HG03460 (cell line): ENCODE measurements around the gene CENPU.
"Not testable (repeated sequence)": the region's sequence is repeated elsewhere in the genome, so short reads cannot be mapped to it uniquely, and the experiment has no call there.

Source experiments
- ATAC-seq: cut with Tn5 transposase; IDR thresholded peaks from one replicate; pipeline ENCODE4 v1.9.1; 2021; ENCODE audit not compliant: unreplicated experiment

CENPU gene

DNA sequence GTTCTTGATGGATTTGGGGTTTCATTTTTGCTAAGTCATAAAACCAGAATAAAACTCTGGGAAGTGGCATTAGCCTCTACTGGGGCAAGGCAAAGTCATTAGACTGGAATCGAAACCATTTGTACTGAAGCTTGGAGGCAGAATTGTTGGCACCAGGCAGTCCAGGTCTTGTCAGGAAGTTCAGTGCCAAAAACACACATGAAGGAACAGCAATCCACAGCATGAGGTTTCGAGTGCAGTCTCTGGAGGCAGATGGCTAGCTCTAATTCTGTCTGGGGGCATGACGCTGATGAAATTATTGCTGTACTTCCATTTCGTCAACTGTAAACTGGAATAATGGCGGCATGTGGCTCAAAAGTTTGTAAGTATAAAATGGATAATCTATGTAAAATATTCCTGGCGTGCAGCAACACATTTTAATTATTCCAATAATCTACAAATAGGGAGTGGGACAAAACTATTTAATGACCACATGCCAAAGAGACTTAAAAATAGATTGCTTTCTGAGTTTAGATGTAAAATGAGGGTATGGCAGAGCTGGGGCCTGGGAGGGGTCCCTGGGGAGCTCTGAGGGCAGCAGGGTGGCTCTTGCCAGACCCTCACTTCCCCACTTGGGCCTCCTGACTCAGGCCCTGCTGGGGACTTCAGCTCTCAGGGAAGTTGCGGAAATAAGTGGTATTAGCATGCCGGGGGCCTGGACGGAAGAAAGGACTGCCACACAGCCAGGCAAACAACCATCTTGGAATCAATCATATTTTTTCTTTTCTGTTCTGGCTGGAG lies 18.8 kb upstream of the CENPU start:
- ATAC-seq, result no peak

DNA sequence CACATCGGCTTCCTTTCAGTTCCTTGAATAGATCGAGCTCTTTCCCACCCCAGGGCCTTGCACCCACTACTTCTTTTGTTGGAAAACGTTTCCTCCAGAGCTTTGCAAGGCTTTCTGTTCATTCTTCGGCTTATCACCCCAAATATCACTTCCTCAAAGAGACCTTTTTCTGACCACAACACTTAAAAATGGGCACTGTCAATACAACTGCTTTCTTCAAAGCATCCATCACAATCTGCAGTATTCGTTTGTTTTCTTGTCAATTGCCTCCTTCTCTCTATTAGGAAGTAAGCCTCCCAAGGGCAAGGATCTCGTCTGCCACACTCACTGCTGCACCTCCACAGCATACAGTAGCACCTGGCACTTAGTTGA lies 17.7 kb upstream of the CENPU start:
- ATAC-seq, result no peak

DNA sequence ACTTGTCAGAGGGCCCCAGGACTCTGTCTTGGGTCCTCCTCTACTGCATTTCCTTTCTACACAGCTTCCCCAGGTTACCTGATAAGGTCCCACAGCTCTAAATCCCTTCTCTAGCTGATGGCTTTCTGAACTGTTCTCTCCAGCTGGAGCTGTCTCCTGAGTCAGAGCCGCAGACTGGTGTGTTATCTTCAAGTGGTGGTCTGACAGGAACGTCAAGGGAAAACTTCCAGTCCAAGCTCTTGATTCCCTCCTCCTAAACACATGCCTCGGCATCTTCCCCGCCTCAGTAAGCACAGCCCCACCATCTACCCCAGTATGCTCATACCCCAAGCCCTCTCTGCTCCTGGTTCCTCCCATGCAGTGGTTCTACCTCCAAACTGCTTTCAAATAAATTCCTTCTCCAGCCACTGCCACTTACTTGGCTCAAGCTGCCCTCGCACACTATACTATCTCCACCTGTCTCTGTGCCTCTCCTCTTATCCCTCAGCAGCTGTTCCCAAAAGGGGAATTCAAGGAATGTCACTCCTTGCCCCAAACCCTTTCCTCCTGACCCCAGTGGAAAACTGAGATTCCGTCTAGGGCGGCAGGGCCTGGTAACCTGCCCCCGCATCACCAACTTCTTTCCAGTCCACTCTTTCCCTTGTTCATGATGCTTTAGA lies 17.2 kb upstream of the CENPU start:
- ATAC-seq, result no peak

DNA sequence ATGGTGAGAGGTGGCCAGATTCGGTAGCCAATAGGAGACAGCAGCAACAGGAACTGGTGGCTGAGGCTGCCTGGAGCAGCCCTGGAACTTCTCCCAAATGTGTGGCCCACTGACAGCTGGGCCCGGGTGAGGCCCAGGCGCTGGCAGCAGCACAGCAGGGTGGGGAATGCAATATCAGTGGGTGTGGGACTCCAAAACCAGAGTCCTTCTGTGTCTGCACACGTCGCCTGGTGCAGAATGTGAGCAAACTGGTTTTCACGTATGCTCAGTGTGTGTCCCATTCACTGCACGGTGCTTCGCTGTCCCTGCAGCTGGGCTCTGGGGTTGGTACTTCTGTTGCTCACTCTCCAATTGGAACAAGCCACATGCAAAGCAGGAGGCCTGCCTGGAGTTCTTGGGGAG lies 14.4 kb upstream of the CENPU start:
- no peak for ATAC-seq

DNA sequence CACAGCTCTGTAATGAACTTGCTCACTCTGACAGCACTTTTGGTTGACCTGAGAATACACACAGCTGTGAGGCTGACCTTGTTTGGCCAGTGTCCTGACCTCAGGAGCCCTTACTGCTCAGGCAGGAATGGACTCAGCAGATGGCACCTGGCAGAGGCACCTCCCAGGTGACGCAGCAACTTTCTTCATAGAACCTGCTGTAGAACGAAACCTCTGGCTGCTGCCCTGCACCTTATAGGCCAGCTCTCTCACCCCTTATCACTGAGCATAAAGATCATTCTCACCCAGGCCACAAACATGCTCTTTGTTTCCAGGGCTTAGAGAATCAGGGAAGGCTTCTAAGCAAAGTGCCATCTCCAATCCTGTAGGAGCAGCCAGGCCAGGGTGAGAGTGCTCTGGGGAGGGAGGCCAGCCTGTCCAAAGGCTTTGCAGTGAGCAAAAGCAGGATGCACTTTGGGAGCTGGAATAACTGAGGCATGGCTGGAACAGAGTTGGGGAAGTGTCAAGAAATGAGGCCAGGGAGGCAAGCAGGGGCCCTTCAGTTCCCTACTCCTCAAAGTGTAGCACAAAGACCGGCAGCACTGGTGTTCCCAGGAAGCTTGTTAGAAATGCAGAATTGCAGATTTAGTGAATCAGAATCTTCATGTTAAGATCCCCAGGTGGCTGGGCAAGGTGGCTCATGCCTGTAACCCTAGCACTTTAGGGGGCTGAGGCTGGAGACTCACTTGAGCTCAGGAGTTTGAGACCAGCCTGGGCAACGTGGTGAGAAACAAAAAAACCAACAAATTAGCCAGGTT lies 13.3 kb upstream of the CENPU start:
- no peak for ATAC-seq

DNA sequence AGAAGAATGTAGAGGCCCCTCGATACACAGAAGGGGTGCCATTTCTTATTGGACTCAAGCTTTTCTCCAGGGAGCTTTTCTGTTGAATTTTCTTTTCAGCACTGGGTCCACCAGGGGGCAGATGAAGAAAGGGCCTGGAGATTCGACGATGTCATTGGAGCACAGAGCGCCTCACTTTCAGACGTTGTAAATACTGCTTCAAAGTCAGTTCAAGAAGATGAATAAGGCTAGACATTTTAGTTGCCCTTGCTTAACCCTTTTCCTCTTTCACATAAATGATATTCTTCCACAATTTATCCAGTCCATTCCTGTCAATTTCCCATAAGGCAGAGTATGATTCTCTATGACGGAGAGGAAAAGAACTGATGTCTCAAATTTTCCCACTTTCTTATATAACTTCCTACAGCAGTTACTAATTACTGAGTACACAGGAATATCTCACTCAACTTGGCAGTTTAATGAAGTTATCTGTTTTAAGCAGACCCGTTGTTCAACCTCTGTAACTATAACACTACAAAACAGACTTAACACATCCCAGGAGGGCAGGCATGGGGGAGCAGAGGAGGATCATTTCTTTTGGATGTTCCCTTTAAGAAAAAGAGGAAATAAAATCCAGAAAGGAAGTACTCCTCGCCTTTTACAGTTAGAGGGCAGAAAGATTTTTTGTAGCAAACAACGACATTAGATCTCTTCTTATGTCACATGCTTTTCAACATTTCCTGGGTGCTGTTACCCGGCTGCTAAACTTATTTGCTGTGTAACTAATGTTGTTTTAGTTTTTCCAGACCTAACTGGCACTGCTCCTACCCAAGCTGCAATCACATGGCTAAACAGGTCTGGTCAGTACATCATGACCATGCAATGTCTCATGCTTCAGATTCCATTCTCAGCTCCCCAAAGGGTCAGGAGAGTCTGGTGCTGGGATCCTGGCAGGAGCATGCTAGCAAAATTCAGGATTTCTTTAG lies 12.2 kb upstream of the CENPU start:
- peak; percentile 63 for ATAC-seq

DNA sequence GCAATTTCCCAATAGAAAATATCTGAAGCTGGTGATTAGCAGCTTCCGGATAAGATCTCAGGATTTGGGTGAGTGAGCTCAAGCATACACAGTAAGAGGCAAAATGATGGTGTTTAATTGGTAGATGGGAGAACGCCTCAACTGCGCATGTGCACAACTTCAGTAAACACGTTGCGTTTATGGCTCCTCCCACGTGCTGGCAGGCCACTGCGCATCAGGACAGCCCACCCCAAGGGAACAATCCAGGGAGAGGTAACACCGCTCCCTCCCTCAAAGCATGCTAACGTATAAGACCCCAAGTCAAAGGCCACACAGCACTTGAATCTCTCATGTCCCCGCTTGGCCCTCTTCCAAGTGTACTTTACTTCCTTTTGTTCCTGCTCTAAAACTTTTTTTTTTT lies 10.3 kb upstream of the CENPU start:
- ATAC-seq, result no peak

DNA sequence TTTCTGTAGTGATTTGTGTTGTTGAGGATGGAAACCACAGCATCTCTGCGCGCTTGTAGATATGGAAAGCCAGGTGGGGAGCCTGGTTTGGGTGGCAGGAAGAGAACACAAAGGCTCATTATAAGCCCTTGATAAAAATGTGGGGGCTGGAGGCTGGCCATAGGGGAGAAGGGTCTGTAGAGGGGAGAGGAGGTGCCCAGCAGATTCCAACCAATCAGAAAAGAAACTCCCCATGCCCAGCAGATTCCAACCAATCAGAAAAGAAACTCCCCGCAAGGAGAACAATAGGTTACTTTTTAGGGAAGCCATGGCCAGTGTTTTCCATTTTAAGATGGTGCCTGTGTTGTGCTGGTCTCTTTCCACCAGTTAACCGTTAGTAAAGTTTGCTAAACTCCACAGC lies 9.8 kb upstream of the CENPU start:
- no peak for ATAC-seq

DNA sequence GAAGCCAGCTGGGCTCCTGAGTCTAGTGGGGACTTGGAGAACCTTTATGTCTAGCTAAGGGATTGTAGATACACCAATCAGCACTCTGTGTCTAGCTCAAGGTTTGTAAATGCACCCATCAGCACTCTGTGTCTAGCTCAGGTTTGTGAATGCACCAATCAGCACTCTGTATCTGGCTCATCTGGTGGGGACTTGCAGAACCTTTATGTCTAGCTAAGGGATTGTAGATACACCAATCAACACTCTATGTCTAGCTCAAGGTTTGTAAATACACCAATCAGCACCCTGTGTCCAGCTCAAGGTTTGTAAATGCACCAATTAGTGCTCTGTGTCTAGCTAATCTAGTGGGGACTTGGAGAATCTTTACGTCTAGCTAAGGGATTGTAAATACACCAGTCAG lies 7.8 kb upstream of the CENPU start:
- not testable (repeated sequence) for ATAC-seq

DNA sequence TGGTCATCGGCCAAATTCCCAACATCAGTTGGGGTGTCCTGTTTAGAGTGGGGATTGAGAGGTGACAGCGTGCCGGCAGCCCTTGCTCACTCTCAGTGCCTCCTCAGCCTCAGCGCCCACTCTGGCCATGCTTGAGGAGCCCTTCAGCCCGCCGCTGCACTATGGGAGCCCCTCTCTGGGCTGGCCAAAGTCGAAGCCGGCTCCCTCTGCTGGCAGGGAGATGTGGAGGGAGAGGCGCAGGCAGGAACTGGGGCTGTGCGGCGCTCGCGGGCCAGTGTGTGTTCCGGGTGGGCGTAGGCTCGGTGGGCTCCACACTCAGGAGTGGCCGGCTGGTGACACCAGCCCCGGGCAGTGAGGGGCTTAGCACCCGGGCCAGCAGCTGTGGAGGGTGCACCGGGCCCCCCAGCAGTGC lies 7.1 kb upstream of the CENPU start:
- no peak for ATAC-seq

DNA sequence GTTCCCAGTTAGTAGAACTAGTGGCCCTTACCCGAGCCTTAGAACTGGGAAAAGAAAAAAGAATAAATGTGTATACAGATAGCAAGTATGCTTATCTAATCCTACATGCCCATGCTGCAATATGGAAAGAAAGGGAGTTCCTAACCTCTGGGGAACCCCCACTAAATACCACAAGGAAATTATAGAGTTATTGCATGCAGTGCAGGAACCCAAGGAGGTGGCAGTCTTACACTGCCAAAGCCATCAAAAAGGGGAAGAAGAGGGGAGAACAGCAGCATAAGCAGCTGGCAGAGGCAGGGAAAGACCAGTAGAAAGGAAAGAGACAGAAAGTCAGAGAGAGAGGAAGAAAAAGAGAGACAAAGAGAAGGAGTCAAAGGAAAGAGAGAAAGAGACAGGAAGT lies 5.7 kb upstream of the CENPU start:
- not testable (repeated sequence) for ATAC-seq

DNA sequence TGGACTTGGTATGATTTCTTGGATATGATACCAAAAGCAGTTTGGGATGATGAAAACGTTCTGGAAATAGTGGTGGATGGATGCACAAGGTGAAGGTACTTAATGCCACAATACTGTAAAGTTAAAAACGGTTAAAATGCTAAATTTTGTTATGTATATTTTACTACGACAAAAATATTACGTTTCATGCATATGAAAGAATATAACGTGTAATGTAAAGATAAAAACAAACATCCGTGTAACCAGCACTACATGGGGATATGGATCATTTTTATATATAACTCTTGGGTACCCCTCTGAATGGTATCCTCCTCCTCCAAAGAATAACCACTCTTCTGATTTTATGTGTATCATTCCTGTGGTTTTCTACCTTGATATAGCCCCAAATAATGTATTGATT lies 862 bp upstream of the CENPU start:
- ATAC-seq, result no peak

DNA sequence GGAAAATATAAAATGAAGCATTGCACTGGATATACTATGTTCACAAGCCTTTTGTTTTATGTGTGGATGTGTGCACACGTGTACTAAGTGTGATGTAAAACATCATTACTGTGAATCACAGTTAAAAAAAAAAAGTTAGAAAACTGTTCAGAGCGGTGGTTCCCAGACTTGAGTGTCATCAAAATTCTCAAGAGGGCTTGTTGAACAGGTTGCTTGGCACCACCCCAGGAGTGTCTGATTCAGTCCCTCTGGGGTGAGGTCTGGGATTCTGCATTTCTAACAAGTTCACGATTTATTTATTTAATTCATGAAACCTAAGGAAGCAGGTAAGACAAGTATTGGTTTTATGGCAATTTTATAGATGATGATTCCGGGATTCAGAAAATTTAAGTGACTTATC lies 1.8 kb downstream of the CENPU start:
- ATAC-seq, result no peak

DNA sequence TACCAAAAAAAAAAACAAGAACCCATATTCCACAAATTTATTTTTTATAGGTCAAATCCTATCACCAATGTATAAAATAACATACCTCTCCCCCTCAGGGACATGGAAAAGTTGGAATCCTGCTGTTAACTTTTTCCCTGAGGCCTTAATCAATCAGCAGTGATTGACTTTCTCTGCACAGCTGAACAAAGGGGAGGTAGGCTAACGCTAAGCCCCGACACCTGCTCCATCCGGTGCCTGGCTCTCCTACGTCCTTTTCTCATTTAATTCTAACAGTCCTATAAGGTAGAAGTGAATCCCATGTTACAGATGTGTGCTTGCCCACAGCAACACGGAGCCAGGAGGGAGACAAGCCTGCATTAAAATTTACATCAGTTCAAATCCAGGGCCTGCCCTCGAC lies 2.8 kb downstream of the CENPU start:
- no peak for ATAC-seq

DNA sequence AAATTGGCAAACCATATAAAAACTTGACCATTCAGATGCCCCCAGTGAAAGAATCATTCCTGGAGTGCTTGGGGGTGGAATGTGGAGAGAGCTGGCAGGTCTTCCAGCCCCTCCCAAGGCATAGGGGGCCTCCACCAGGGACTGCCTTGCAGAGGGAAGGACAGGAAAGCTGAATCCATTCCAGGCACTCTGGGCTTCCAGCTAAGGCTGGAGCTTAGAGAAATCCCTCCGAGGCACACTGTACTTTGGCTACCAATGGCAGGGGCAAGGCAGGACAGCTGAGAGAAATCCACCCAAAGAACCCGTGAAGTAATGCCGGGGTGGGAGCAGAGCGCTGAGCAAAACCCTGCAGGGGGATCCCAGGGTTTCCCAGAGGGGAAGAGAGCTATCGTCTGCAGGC lies 4.0 kb downstream of the CENPU start:
- ATAC-seq, result no peak

DNA sequence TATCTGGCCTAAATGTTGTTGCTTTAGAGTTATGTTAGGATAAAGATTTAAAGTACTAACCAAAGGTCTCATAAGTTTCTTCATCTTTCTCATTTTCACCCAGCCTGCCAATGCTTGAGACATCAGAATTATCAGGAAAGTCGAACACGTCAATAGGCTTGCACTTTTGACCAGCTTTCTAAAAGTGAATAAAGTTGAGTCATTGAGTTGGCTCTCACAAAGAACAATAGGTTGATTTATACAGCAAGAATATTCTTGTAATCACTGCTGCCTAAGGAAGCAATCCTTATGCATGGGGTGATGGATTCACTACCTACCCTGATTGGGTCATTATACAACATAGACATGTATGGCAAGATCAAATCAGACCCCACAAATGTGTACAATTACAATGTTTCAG lies 5.0 kb downstream of the CENPU start:
- ATAC-seq, result no peak

DNA sequence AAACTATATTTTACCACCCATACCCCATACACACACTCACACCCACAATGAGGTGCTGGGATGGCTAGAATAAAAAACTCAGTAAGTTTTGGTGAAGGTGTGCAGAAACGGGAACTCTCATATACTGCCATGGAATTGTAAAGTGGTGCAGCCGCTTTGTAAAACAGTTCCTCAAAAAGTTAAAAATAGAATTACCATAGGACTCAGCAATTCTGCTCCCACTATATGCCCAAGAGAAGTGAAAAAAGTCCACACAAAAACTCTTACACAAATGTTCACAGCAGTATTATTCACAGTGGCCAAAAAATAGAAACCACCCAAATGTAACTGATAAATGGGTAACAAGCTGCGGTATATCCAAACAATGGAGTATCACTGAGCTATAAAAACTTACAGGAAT lies 6.5 kb downstream of the CENPU start:
- no peak for ATAC-seq

DNA sequence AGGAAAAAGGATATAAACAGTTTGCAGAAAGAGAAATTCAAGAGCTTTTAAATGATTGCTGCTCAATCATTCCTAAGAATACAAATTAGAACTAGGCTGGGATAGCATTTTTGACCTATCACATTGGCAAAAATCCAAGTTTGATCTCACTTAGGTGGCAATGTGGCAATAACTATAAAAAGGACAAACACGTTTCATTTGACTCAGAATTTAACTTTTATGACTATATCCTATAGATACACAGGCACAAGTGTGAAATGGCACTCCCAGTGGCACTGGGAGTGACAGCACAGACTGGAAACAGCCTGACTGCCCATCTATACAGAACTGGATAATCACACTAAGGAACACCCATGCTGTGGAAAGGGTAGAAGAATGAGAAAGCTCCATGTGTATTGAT lies 11.1 kb downstream of the CENPU start:
- ATAC-seq, result no peak

DNA sequence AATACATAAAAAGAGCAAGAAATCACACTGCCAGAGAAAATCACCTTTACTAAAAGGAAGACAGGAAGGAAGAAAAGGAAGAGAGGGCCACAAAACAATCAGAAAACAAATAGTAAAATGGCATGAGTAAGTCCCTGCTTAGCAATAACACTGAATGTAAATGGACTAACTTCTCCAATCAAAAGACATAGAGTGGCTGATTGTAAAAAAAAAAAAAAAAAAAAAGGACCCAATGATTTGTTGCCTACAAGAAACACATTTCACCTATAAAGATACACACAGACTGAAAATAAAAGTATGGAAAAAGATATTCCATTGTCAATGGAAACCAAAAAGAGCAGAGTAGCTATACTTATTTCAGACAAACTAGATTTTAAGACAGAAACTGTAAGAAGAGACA lies 12.6 kb downstream of the CENPU start:
- ATAC-seq, result no peak

DNA sequence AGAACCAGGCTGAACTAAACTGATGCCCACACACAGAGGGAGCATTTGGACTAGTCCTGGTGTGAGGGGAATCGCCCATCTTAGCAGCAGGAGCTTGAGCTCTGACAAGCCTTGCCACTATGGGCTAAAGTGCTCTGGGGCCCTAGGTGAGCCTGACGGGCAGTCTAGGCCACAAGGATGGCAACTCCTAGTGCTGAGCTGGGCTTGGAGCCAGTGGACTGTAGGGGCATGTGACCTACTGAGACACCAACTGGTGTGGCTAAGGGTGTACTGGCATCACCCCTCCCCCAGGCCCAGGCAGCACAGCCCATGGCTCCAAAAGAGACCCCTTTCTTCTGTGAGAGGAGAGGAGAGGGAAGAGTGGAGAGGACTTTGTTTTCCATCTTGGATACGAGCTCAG lies 14.5 kb downstream of the CENPU start:
- ATAC-seq, result no peak

DNA sequence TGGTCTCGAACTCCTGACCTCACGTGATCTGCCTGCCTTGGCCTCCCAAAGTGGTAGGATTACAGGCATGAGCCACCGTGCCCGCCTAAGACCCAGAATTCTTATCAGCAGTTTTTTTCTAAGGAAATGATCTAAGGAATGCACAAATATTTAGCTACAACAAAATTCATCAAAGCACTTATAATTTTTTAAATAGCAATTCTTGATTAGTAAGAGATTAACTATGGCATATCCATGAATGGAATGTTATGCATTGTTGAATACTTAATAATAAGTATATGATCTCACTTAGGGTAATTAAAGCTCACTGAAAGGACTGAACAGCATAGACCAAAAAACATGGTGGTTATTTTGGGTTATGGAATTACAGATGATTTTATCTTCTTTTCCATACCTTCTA lies 18.4 kb downstream of the CENPU start:
- no peak for ATAC-seq
